Panc1 (cell line): ENCODE data around the gene DPYD.

ENCODE experiments used
- POLR2AphosphoS5 ChIP-seq: IDR thresholded peaks from 2 replicates; pipeline ENCODE4 v1.6.1; 2012; ENCODE audit warnings: mild to moderate bottlenecking, low read depth, low read length, moderate library complexity
- TF ChIP-seq, protein P1 (sequence below): fragments of 450-650 bp; IDR thresholded peaks from 2 replicates; pipeline ENCODE4 v1.5.1; 2017; ENCODE audit warnings: mild to moderate bottlenecking
- TF ChIP-seq, protein P2 (sequence below), 2 experiments: IDR thresholded peaks; 2 replicates each; pipeline ENCODE4 v1.6.1; 2011 to 2012; ENCODE audit warnings: low read depth in 2 of 2, control low read depth in 1 of 2, low read length in 1 of 2, mild to moderate bottlenecking in 1 of 2, moderate library complexity in 1 of 2; ENCODE audit not compliant: insufficient read depth in 1 of 2

DNA sequence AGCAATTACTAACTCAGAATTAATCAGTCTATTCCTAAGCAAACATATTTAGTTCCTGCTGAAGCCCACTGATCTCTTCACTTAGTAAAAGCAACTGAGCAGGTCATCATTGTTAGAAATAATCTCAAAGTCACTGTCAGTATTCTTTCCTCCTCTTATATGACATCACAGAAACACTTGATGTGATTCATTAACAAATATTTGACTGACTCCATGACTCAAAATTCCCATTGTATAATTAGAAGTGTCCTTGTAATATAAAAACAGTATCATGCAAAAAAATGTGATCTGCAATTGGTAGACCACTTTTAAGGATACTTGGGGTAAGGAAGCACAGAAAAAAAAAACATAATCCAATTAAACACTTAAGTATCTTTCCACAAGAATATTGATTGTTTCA lies 194.4 kb downstream of the DPYD start:
- TF ChIP-seq POLR2AphosphoS5 = no peak
- TF ChIP-seq, protein P1, sequence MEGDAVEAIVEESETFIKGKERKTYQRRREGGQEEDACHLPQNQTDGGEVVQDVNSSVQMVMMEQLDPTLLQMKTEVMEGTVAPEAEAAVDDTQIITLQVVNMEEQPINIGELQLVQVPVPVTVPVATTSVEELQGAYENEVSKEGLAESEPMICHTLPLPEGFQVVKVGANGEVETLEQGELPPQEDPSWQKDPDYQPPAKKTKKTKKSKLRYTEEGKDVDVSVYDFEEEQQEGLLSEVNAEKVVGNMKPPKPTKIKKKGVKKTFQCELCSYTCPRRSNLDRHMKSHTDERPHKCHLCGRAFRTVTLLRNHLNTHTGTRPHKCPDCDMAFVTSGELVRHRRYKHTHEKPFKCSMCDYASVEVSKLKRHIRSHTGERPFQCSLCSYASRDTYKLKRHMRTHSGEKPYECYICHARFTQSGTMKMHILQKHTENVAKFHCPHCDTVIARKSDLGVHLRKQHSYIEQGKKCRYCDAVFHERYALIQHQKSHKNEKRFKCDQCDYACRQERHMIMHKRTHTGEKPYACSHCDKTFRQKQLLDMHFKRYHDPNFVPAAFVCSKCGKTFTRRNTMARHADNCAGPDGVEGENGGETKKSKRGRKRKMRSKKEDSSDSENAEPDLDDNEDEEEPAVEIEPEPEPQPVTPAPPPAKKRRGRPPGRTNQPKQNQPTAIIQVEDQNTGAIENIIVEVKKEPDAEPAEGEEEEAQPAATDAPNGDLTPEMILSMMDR = no peak
- TF ChIP-seq, protein P2, sequence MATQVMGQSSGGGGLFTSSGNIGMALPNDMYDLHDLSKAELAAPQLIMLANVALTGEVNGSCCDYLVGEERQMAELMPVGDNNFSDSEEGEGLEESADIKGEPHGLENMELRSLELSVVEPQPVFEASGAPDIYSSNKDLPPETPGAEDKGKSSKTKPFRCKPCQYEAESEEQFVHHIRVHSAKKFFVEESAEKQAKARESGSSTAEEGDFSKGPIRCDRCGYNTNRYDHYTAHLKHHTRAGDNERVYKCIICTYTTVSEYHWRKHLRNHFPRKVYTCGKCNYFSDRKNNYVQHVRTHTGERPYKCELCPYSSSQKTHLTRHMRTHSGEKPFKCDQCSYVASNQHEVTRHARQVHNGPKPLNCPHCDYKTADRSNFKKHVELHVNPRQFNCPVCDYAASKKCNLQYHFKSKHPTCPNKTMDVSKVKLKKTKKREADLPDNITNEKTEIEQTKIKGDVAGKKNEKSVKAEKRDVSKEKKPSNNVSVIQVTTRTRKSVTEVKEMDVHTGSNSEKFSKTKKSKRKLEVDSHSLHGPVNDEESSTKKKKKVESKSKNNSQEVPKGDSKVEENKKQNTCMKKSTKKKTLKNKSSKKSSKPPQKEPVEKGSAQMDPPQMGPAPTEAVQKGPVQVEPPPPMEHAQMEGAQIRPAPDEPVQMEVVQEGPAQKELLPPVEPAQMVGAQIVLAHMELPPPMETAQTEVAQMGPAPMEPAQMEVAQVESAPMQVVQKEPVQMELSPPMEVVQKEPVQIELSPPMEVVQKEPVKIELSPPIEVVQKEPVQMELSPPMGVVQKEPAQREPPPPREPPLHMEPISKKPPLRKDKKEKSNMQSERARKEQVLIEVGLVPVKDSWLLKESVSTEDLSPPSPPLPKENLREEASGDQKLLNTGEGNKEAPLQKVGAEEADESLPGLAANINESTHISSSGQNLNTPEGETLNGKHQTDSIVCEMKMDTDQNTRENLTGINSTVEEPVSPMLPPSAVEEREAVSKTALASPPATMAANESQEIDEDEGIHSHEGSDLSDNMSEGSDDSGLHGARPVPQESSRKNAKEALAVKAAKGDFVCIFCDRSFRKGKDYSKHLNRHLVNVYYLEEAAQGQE (IDR thresholded peaks at IDR 0.05; ENCODE audit: insufficient read depth in 1 of 2, low read depth in 2 of 2, low read length in 1 of 2) = no peak
